ENCODE results near the gene DKK3.
"Not testable (repeated sequence)": the region's sequence is repeated elsewhere in the genome, so short reads cannot be mapped to it uniquely, and the experiment has no call there.

The DKK3 gene

DNA sequence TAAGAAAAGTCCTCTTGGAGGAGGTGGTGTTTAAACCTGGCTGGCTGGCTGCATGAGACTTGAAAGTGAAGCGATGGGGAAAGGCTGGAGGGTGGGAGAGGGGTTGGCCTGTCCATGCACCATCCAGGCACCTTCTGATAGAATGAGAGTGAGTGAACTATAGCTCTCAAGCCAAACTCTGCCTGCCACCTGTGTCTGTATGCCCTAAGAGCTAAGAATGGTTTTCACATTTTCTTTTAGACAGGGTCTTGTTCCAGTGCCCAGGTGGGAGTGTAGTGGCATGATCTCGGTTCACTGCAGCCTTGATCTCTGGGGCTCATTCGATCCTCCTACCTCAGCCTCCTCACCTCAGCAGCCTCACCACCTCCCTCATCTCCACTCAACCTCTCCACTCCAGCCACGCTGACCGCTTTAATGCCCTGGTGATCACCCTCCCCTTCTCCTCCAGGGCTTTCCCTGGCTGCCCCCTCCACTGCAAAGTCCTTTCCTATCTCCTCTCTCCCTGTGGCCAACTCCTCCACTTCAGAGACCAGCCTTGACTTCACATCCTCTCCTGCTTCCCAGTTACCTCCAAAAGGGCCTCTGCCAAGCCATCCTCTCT lies 38.3 kb upstream of the DKK3 start:
- H3K9ac ChIP-seq (ENCODE audit: low read length), result no peak overlapping the region
- peaks cover 9% of the 10 kb centered on the region; the same call in 1 of the 2 replicates for H3K4me1 ChIP-seq (ENCODE audit: control insufficient read depth, insufficient read depth, low read length)
- H3K4me3 ChIP-seq (ENCODE audit: low read depth, low read length), result no peak overlapping the region
- no peak overlapping the region for H3K27ac ChIP-seq (ENCODE audit: low read depth, low read length)
- H3K36me3 ChIP-seq (ENCODE audit: control insufficient read depth, insufficient read depth, low read length), result no peaks in the 10 kb centered on the region
- no peaks in the 10 kb centered on the region for H3K27me3 ChIP-seq (ENCODE audit: control insufficient read depth, insufficient read depth, low read length)
- peaks cover 6% of the 10 kb centered on the region; the same call in 1 of the 2 replicates for H3K9me3 ChIP-seq (ENCODE audit: control insufficient read depth, insufficient read depth, low read depth, low read length)

DNA sequence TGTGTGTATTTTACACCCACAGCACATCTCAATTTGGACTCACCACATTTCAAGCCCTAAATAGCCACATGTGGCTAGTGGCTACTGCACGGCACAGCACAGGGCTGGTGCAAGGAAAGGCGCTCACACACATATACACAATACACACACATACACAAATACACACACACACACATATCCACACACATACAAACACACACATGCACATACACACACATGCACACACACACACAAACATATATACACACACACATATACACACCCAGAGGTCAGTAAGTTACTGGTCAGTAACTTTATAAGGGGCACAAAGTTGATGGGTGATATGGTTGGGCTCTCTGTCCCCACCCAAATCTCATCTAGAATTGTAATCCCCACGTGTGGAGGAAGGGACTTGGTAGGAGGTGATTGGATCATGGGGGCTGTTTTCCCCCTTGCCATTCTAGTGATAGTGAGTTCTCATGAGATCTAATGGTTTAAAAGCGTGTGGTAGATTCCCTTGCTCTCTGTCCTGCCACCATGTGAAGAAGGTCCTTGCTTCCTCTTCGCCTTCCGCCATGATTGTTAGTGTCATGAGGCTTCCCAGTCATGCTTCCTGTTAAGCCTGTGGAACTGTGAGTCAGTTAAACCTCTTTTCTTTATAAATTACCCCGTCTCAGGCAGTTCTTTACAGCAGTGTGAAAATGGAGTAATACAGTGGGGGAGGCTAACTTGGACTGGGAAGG lies 37.6 kb upstream of the DKK3 start:
- no peak overlapping the region for H3K9ac ChIP-seq (ENCODE audit: low read length)
- H3K9me3 ChIP-seq (ENCODE audit: control insufficient read depth, insufficient read depth, low read depth, low read length), result peaks cover 8% of the 10 kb centered on the region; the same call in 1 of the 2 replicates
- no peak overlapping the region for H3K27ac ChIP-seq (ENCODE audit: low read depth, low read length)
- H3K4me1 ChIP-seq (ENCODE audit: control insufficient read depth, insufficient read depth, low read length), result peaks cover 9% of the 10 kb centered on the region; the same call in 1 of the 2 replicates
- no peaks in the 10 kb centered on the region for H3K36me3 ChIP-seq (ENCODE audit: control insufficient read depth, insufficient read depth, low read length)
- no peak overlapping the region for H3K4me3 ChIP-seq (ENCODE audit: low read depth, low read length)
- H3K27me3 ChIP-seq (ENCODE audit: control insufficient read depth, insufficient read depth, low read length), result no peaks in the 10 kb centered on the region

- Histone ChIP-seq H3K36me3 (ENCODE audit: control insufficient read depth, insufficient read depth, low read length) (no peaks in the 10 kb centered on the region), H3K27ac (ENCODE audit: low read depth, low read length) (no peak overlapping the region), H3K9me3 (ENCODE audit: control insufficient read depth, insufficient read depth, low read depth, low read length) (peaks cover 16% of the 10 kb centered on the region), H3K4me3 (ENCODE audit: low read depth, low read length) (no peak overlapping the region), H3K4me1 (ENCODE audit: control insufficient read depth, insufficient read depth, low read length) (peaks cover 3% of the 10 kb centered on the region; the same call in 1 of the 2 replicates), H3K27me3 (ENCODE audit: control insufficient read depth, insufficient read depth, low read length) (no peaks in the 10 kb centered on the region), H3K9ac (ENCODE audit: low read length) (no peak overlapping the region)
These were observed 36.4 kb upstream of the DKK3 start for GRCh38 chr11:12044799-12045198.

DNA sequence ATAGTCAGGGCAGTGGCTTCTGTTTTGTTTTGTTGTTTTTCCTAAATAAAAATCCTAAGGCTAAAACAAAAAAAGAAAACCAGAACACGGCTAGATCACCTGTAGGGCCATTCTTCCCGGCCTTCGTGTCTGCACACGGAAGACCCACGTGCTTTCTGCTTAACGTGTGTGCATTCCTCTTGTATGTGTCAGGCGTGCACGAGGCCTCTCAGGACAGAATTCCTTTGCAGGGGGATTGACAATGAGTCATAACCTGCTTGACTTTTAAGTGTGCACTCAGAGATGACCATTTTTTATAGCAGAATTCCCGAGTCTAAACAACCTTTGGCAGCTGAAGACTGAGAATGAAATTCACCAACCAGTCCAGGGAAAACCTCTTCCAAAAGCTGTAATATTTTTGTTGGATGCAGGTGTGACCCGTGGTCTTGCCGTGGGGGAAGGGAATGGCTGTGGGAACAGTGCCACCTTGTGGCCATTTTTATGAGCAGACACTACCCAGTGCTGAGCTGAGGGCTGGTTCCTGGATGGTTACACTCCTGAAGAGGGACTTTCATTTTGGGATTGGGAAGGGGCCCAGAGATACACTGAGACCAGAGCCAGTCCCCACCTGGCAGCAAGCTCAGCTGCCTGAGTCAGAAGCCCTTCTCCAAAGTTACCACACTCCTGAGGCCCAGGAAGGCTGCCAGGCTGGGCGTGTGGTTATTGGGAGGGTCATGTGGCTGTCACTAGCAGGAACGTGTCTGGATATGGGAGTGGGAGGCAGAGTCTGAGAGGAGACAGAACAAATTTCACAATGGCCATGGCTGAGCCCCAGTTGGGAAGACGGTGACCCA lies 35.7 kb upstream of the DKK3 start:
- no peak overlapping the region for H3K4me3 ChIP-seq (ENCODE audit: low read depth, low read length)
- no peak overlapping the region for H3K27ac ChIP-seq (ENCODE audit: low read depth, low read length)
- peaks cover 3% of the 10 kb centered on the region; the same call in 1 of the 2 replicates for H3K4me1 ChIP-seq (ENCODE audit: control insufficient read depth, insufficient read depth, low read length)
- H3K9ac ChIP-seq (ENCODE audit: low read length), result no peak overlapping the region
- no peaks in the 10 kb centered on the region for H3K36me3 ChIP-seq (ENCODE audit: control insufficient read depth, insufficient read depth, low read length)
- no peaks in the 10 kb centered on the region for H3K27me3 ChIP-seq (ENCODE audit: control insufficient read depth, insufficient read depth, low read length)
- H3K9me3 ChIP-seq (ENCODE audit: control insufficient read depth, insufficient read depth, low read depth, low read length), result peaks cover 16% of the 10 kb centered on the region

DNA sequence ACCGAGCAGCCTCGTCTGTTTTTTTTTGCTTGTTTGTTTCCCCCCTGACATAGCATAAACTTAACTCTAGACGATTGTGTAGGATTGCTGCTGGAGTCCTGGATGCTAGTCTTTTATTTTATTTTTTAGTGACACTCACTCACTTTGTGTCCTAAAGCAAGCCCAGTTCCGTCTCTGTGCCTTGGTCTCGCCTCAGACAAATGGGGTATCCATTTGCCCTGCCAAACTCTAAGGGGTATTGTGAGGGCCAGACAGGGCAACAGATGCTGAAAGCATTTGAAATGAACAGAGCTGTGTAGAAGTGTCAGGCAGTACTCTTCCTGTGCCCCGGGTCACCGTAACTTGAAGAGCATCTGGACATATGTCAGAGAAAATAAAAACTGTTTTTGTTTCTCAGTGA lies 34.8 kb upstream of the DKK3 start:
- H3K4me3 ChIP-seq (ENCODE audit: low read depth, low read length), result no peak overlapping the region
- H3K27ac ChIP-seq (ENCODE audit: low read depth, low read length), result no peak overlapping the region

DNA sequence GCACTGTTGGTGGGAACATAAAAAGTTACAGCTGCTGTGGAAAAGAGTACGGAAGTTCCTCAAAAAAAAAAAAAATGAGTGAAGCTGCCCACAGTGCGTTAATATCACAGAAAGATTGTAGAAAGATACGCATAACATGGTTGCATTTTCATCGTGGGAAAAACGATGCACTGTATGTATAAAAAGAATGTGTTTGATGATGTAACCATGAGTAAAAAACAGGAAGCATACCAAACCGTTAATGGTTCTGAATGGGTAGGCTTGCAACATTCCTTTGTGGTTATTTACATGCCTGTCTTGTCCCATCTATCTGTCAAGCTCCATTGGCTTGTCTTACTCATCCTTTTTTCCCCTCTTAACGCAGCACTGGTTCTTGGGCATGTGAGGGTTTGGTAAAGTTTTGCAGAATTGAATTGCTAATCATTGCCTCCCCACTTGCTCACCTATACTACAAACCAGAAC lies 33.8 kb upstream of the DKK3 start:
- no peaks in the 10 kb centered on the region for H3K36me3 ChIP-seq (ENCODE audit: control insufficient read depth, insufficient read depth, low read length)
- H3K9me3 ChIP-seq (ENCODE audit: control insufficient read depth, insufficient read depth, low read depth, low read length), result peaks cover 18% of the 10 kb centered on the region
- no peaks in the 10 kb centered on the region for H3K4me1 ChIP-seq (ENCODE audit: control insufficient read depth, insufficient read depth, low read length)
- no peaks in the 10 kb centered on the region for H3K27me3 ChIP-seq (ENCODE audit: control insufficient read depth, insufficient read depth, low read length)
- no peak overlapping the region for H3K9ac ChIP-seq (ENCODE audit: low read length)
- no peak overlapping the region for H3K4me3 ChIP-seq (ENCODE audit: low read depth, low read length)
- H3K27ac ChIP-seq (ENCODE audit: low read depth, low read length), result no peak overlapping the region

More for the DNA sequence above, 34.8 kb upstream of the DKK3 start:
- Histone ChIP-seq H3K36me3 (ENCODE audit: control insufficient read depth, insufficient read depth, low read length) (no peaks in the 10 kb centered on the region), H3K4me1 (ENCODE audit: control insufficient read depth, insufficient read depth, low read length) (peaks cover 3% of the 10 kb centered on the region; the same call in 1 of the 2 replicates), H3K9ac (ENCODE audit: low read length) (no peak overlapping the region), H3K27me3 (ENCODE audit: control insufficient read depth, insufficient read depth, low read length) (no peaks in the 10 kb centered on the region), H3K9me3 (ENCODE audit: control insufficient read depth, insufficient read depth, low read depth, low read length) (peaks cover 18% of the 10 kb centered on the region)

DNA sequence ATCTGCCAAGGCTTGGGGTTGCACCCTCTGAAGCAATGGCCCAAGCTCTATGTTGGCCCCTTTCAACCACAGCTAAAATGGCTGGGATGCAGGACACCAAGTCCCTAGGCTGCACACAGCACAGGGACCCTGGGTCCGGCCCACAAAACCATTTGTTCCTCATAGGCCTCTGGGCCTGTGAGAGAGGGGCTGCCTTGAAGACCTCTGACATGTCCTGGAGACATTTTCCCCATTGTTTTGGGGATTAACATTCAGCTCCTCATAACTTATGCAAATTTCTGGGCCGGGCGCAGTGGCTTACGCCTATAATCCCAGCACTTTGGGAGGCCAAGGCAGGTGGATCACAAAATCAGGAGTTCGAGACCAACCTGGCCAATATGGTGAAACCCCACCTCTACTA lies 32.3 kb upstream of the DKK3 start:
- H3K27ac ChIP-seq (ENCODE audit: low read depth, low read length); H3K27me3 ChIP-seq (ENCODE audit: control insufficient read depth, insufficient read depth, low read length); H3K36me3 ChIP-seq (ENCODE audit: control insufficient read depth, insufficient read depth, low read length); H3K4me1 ChIP-seq (ENCODE audit: control insufficient read depth, insufficient read depth, low read length); H3K4me3 ChIP-seq (ENCODE audit: low read depth, low read length); H3K9ac ChIP-seq (ENCODE audit: low read length): not testable (repeated sequence)
- H3K9me3 ChIP-seq (ENCODE audit: control insufficient read depth, insufficient read depth, low read depth, low read length), result peaks cover 18% of the 10 kb centered on the region

DNA sequence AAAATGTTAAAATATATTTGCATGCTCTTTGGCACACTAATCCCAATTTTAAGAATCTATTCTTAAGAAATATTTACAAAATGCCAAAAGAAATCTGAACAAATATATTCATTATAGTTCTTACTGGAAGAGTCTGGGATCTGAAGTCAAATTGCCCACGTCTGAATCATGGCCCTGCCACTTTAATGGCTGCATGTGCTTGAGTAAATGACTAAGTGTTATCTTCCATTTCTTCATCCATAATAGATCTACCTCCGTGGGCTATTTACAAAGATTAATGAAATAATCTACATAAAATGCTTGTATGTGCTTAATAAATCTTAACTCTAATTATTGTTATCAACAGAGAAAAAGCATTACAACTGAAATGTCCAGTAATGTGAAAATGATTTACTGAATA lies 24.5 kb upstream of the DKK3 start:
- H3K27ac ChIP-seq (ENCODE audit: low read depth, low read length), result no peak overlapping the region

GRCh38 chr11:12031856-12032544 lies 23.6 kb upstream of the DKK3 start:
- Histone ChIP-seq H3K9ac (ENCODE audit: low read length) (no peak overlapping the region), H3K36me3 (ENCODE audit: control insufficient read depth, insufficient read depth, low read length) (no peaks in the 10 kb centered on the region), H3K9me3 (ENCODE audit: control insufficient read depth, insufficient read depth, low read depth, low read length) (no peaks in the 10 kb centered on the region), H3K4me3 (ENCODE audit: low read depth, low read length) (no peak overlapping the region), H3K4me1 (ENCODE audit: control insufficient read depth, insufficient read depth, low read length) (no peaks in the 10 kb centered on the region), H3K27ac (ENCODE audit: low read depth, low read length) (no peak overlapping the region), H3K27me3 (ENCODE audit: control insufficient read depth, insufficient read depth, low read length) (no peaks in the 10 kb centered on the region)

More for the DNA sequence above, 24.5 kb upstream of the DKK3 start:
- Histone ChIP-seq H3K9me3 (ENCODE audit: control insufficient read depth, insufficient read depth, low read depth, low read length) (no peaks in the 10 kb centered on the region), H3K4me1 (ENCODE audit: control insufficient read depth, insufficient read depth, low read length) (no peaks in the 10 kb centered on the region), H3K36me3 (ENCODE audit: control insufficient read depth, insufficient read depth, low read length) (no peaks in the 10 kb centered on the region), H3K27me3 (ENCODE audit: control insufficient read depth, insufficient read depth, low read length) (no peaks in the 10 kb centered on the region), H3K4me3 (ENCODE audit: low read depth, low read length) (no peak overlapping the region), H3K9ac (ENCODE audit: low read length) (no peak overlapping the region)

- Histone ChIP-seq H3K27ac (ENCODE audit: low read depth, low read length) (no peak overlapping the region), H3K4me3 (ENCODE audit: low read depth, low read length) (no peak overlapping the region), H3K4me1 (ENCODE audit: control insufficient read depth, insufficient read depth, low read length) (no peaks in the 10 kb centered on the region), H3K9ac (ENCODE audit: low read length) (no peak overlapping the region), H3K27me3 (ENCODE audit: control insufficient read depth, insufficient read depth, low read length) (no peaks in the 10 kb centered on the region), H3K9me3 (ENCODE audit: control insufficient read depth, insufficient read depth, low read depth, low read length) (peaks cover 14% of the 10 kb centered on the region; the same call in 1 of the 2 replicates), H3K36me3 (ENCODE audit: control insufficient read depth, insufficient read depth, low read length) (no peaks in the 10 kb centered on the region)
These were observed 21.4 kb upstream of the DKK3 start for GRCh38 chr11:12029738-12030363.
